GM23338 (cell line): ENCODE data around the gene ZEB2. TPM values are rescaled to one million over a fixed set of nuclear protein-coding genes. Genes with fewer than 3 reads are reported as not detected.

Source experiments
- ATAC-seq: fragments of 200-7000 bp; cut with Tn5 transposase; 3 replicates; pipeline ENCODE4 v1.9.1; 2020
- DNase-seq: peaks from one replicate; pipeline ENCODE4 v3.0.0-alpha.2; 2015; ENCODE audit warnings: low spot score
- H2AFZ ChIP-seq: fragments of 200-600 bp; sonication (generic); 2 replicates; pipeline ENCODE4 v1.8.0; 2016; ENCODE audit warnings: antibody characterized with exemption, mild to moderate bottlenecking, moderate library complexity
- H3F3A ChIP-seq: fragments of 200-600 bp; sonication (generic); replicated peaks from 2 replicates; pipeline ENCODE4 v1.8.0; 2017; ENCODE audit warnings: antibody characterized with exemption, mixed run types, low read depth
- H3K27ac ChIP-seq: fragments of 200-600 bp; sonication (generic); 2 replicates; pipeline ENCODE4 v1.6.1; 2016; ENCODE audit warnings: low read depth
- H3K27me3 ChIP-seq: fragments of 200-600 bp; sonication (generic); 2 replicates; pipeline ENCODE4 v1.8.0; 2016; ENCODE audit warnings: mild to moderate bottlenecking, mixed run types, moderate library complexity; ENCODE audit not compliant: insufficient read depth
- H3K36me3 ChIP-seq: fragments of 200-600 bp; sonication (generic); 2 replicates; pipeline ENCODE4 v1.8.0; 2016; ENCODE audit warnings: mild to moderate bottlenecking; ENCODE audit not compliant: insufficient read depth
- H3K4me1 ChIP-seq: fragments of 200-600 bp; sonication (generic); 2 replicates; pipeline ENCODE4 v1.8.0; 2016; ENCODE audit warnings: mild to moderate bottlenecking, moderate library complexity; ENCODE audit not compliant: insufficient read depth
- H3K4me2 ChIP-seq: fragments of 200-600 bp; sonication (generic); 2 replicates; pipeline ENCODE4 v1.7.1; 2017; ENCODE audit warnings: mixed run types
- H3K4me3 ChIP-seq: fragments of 200-600 bp; sonication (generic); 2 replicates; pipeline ENCODE4 v1.6.1; 2016; ENCODE audit warnings: mixed run types
- H3K79me2 ChIP-seq: fragments of 200-600 bp; sonication (generic); replicated peaks from 2 replicates; pipeline ENCODE4 v1.8.0; 2017; ENCODE audit warnings: mild to moderate bottlenecking; ENCODE audit not compliant: insufficient read depth
- H3K9me2 ChIP-seq: fragments of 200-600 bp; sonication (generic); 2 replicates; pipeline ENCODE4 v1.8.0; 2017; ENCODE audit not compliant: insufficient read depth
- H4K20me1 ChIP-seq: fragments of 200-600 bp; sonication (generic); replicated peaks from 2 replicates; pipeline ENCODE4 v1.8.0; 2017; ENCODE audit warnings: mild to moderate bottlenecking; ENCODE audit not compliant: insufficient read depth
- H3K27ac Mint-ChIP-seq: 2 replicates; pipeline ENCODE4 v1.8.0; 2020; ENCODE audit warnings: inconsistent platforms, mild to moderate bottlenecking, moderate library complexity, mixed read lengths
- H3K27me3 Mint-ChIP-seq: 3 replicates; pipeline ENCODE4 v1.8.0; 2022; ENCODE audit warnings: low read depth, mild to moderate bottlenecking, moderate library complexity, mixed read lengths, inconsistent platforms; ENCODE audit not compliant: insufficient read depth, poor library complexity
- H3K36me3 Mint-ChIP-seq: 3 replicates; pipeline ENCODE4 v1.8.0; 2021; ENCODE audit warnings: low read depth, mild to moderate bottlenecking, inconsistent platforms, moderate library complexity, mixed read lengths
- H3K4me1 Mint-ChIP-seq: 3 replicates; pipeline ENCODE4 v1.8.0; 2020; ENCODE audit warnings: mild to moderate bottlenecking, inconsistent platforms, mixed read lengths
- H3K4me3 Mint-ChIP-seq: 3 replicates; pipeline ENCODE4 v1.8.0; 2021; ENCODE audit warnings: moderate library complexity, mild to moderate bottlenecking, inconsistent platforms, mixed read lengths
- H3K9me3 Mint-ChIP-seq: 3 replicates; pipeline ENCODE4 v1.8.0; 2020; ENCODE audit warnings: moderate library complexity, mild to moderate bottlenecking, inconsistent platforms, mixed read lengths
- CREB1 ChIP-seq: fragments of 250-450 bp; sonication (Bioruptor Pico); IDR thresholded peaks from 2 replicates; pipeline ENCODE4 v1.5.0; 2020; ENCODE audit warnings: low read depth, mild to moderate bottlenecking, moderate library complexity
- CTCF ChIP-seq, 2 experiments: fragments of 200-600 bp in 1 of 2; sonication (generic) in 1 of 2; conservative IDR thresholded peaks; 2 replicates each; pipeline versions ENCODE4 v1.5.1 to v1.6.1; 2016 to 2017; ENCODE audit warnings: antibody characterized with exemption in 2 of 2, low read depth in 2 of 2, mild to moderate bottlenecking in 2 of 2, moderate library complexity in 1 of 2
- ETS1 ChIP-seq: IDR thresholded peaks from 2 replicates; pipeline ENCODE4 v1.6.1; 2016; ENCODE audit warnings: antibody characterized with exemption
- EZH2 ChIP-seq: fragments of 200-600 bp; sonication (generic); IDR thresholded peaks from one replicate; pipeline ENCODE4 v1.8.0; 2017; ENCODE audit warnings: antibody characterized with exemption, mild to moderate bottlenecking, low read depth; ENCODE audit not compliant: unreplicated experiment
- EZH2phosphoT487 ChIP-seq: fragments of 200-600 bp; sonication (generic); IDR thresholded peaks from one replicate; pipeline ENCODE4 v1.8.1; 2018; ENCODE audit warnings: antibody characterized with exemption; ENCODE audit not compliant: unreplicated experiment
- JUNB ChIP-seq: IDR thresholded peaks from one replicate; pipeline ENCODE4 v1.6.1; 2016; ENCODE audit warnings: antibody characterized with exemption; ENCODE audit not compliant: unreplicated experiment
- NANOG ChIP-seq: IDR thresholded peaks from 2 replicates; pipeline ENCODE4 v1.6.1; 2016; ENCODE audit warnings: antibody characterized with exemption, borderline replicate concordance
- POLR2AphosphoS5 ChIP-seq: IDR thresholded peaks from 2 replicates; pipeline ENCODE4 v1.6.1; 2016; ENCODE audit warnings: antibody characterized with exemption, low read depth
- REST ChIP-seq: IDR thresholded peaks from one replicate; pipeline ENCODE4 v1.6.1; 2018; ENCODE audit warnings: antibody characterized with exemption; ENCODE audit not compliant: unreplicated experiment
- STAT1 ChIP-seq: IDR thresholded peaks from one replicate; pipeline ENCODE4 v1.6.1; 2016; ENCODE audit warnings: antibody characterized with exemption; ENCODE audit not compliant: unreplicated experiment
- ZNF114 ChIP-seq: fragments of 250-450 bp; sonication (Bioruptor Pico); IDR thresholded peaks from 2 replicates; pipeline ENCODE4 v1.5.0; 2020; ENCODE audit warnings: mild to moderate bottlenecking, moderate library complexity
- ZNF331 ChIP-seq: fragments of 250-450 bp; sonication (Bioruptor Pico); IDR thresholded peaks from 2 replicates; pipeline ENCODE4 v1.5.0; 2020; ENCODE audit warnings: low read depth, mild to moderate bottlenecking, moderate library complexity
- ZNF462 ChIP-seq: fragments of 250-450 bp; sonication (Bioruptor Pico); IDR thresholded peaks from 2 replicates; pipeline ENCODE4 v1.5.0; 2020; ENCODE audit warnings: mild to moderate bottlenecking, moderate library complexity
- polyA plus RNA-seq: library from polyadenylated mRNA; unstranded; fragments of >200 nt; fragmentation: Nextera tagmentation; extraction: Ambion mirVana; gene quantifications from 2 replicates; pipeline ENCODE4 v1.2.1, GENCODE V29; 2016
- total RNA-seq: library from RNA; depleted of rRNA; stranded (reverse); fragments of >200 nt; shearing (Covaris generic); gene quantifications from 2 replicates; pipeline ENCODE4 v1.2.3, GENCODE V29; 2014

ZEB2 gene
- total and polyA plus RNA-seq, 2 experiments from 2014 or later = 0.45 TPM; not detected in 1

- Histone ChIP-seq H3K4me3 (no peak overlapping the region), H3K9me2 (no peaks in the 10 kb centered on the region), H3K4me1 (peaks cover 20% of the 10 kb centered on the region), H3K79me2 (no peaks in the 10 kb centered on the region), H4K20me1 (no peaks in the 10 kb centered on the region), H3K4me2 (no peak overlapping the region), H2AFZ (no peak overlapping the region), H3F3A (no peaks in the 10 kb centered on the region), H3K36me3 (no peaks in the 10 kb centered on the region), H3K27ac (no peak overlapping the region), H3K27me3 (peaks cover 26% of the 10 kb centered on the region)
- Mint-ChIP-seq H3K4me3 (no peak overlapping the region), H3K27me3 (peaks cover 8% of the 10 kb centered on the region), H3K4me1 (peaks cover 32% of the 10 kb centered on the region), H3K27ac (no peak overlapping the region), H3K36me3 (no peaks in the 10 kb centered on the region), H3K9me3 (no peaks in the 10 kb centered on the region)
- no peak for DNase-seq
- TF ChIP-seq ZNF114 (CRISPR knock-in tag) = no peak
- no peak for TF ChIP-seq CTCF (conservative IDR thresholded peaks at IDR 0.05; ENCODE audit: low read depth in 2 of 2)
- TF ChIP-seq EZH2phosphoT487 = no peak
- TF ChIP-seq REST = no peak
- no peak for TF ChIP-seq POLR2AphosphoS5
- TF ChIP-seq ETS1 = no peak
- no peak for TF ChIP-seq NANOG
- no peak for TF ChIP-seq JUNB
- no peak for TF ChIP-seq ZNF462
- TF ChIP-seq CREB1 (CRISPR knock-in tag) = no peak
- no peak for TF ChIP-seq ZNF331 (CRISPR knock-in tag)
- TF ChIP-seq STAT1 = no peak
- TF ChIP-seq EZH2 = no peak
- ATAC-seq = no peak
Observed at GRCh38 chr2:144462266-144462665, 57.7 kb downstream of the ZEB2 start.
